ENCODE results near the gene SAMD4A. TPM values are rescaled to one million over a fixed set of nuclear protein-coding genes. Genes with fewer than 3 reads are reported as not detected.

SAMD4A gene
- total and polyA plus RNA-seq, 10 donors = 2.3 to 31.0 (median 21.2) TPM

- Histone ChIP-seq H3K27ac (no peak overlapping the region), H3K27me3 (replicated peaks in 1 of 7) (no peaks in the 10 kb centered on the region), H3K4me1 (peaks cover 0 to 28% (median 10%) of the 10 kb centered on the region in 6 donors), H3K4me3 (no peak overlapping the region), H3K9me3 (no peaks in the 10 kb centered on the region), H3K36me3 (no peaks in the 10 kb centered on the region)
- no peak for DNase-seq
- intact Hi-C loops (cut with DNase I; ENCODE audit: low total_unique reads) = no loop called here
- no peak for TF ChIP-seq POLR2AphosphoS5 (IDR thresholded peaks at IDR 0.05)
- TF ChIP-seq CTCF (IDR thresholded peaks at IDR 0.05 in 8 of 11, conservative IDR thresholded peaks at IDR 0.05 in 3 of 11) = no peak
- TF ChIP-seq POLR2A (IDR thresholded peaks at IDR 0.05) = no peak
- WGBS, 5 donors = 83 to 88% (median 87%) methylated on average over 2 of the region's 2 CpGs
These were observed 98.0 kb downstream of the SAMD4A start for GRCh38 chr14:54664961-54665360.

DNA sequence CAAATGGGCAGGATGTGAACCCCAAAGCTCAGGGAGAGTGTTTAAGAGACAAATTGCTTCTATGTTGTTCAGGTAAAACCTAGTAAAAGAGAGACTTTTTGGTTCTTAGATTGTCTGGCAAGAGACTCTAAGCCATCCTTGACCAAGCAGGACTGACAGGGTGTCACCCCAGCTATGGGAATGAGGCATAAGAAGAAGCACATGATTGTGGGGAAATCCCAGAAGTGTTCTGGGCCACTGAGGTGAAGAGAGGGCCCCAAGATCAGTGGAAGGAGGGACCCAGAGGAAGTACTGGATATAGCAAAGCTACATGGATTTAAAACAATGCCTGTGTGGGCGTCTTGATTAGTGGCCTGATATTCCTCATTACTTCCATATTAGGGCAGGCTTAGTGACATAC, 99.0 kb downstream of the SAMD4A start:
- intact Hi-C loops (cut with DNase I; ENCODE audit: low total_unique reads) = no loop called here
- peaks cover 0 to 29% (median 10%) of the 10 kb centered on the region in 6 donors for H3K4me1 ChIP-seq
- DNase-seq = no peak
- TF ChIP-seq CTCF (IDR thresholded peaks at IDR 0.05 in 8 of 11, conservative IDR thresholded peaks at IDR 0.05 in 3 of 11) = no peak
- TF ChIP-seq POLR2A (IDR thresholded peaks at IDR 0.05) = no peak
- no peak for TF ChIP-seq POLR2AphosphoS5 (IDR thresholded peaks at IDR 0.05)
- no peak overlapping the region for H3K27ac ChIP-seq
- H3K27me3 ChIP-seq (replicated peaks in 1 of 7) = no peaks in the 10 kb centered on the region
- H3K36me3 ChIP-seq = no peaks in the 10 kb centered on the region
- WGBS, 5 donors = 86 to 100% (median 94%) methylated on average over 1 of the region's 1 CpG
- H3K9me3 ChIP-seq = no peaks in the 10 kb centered on the region
- H3K4me3 ChIP-seq = no peak overlapping the region

GRCh38 chr14:54667026-54667744, 100.3 kb downstream of the SAMD4A start:
- peaks cover 0 to 7% (median 0%) of the 10 kb centered on the region in 7 donors for H3K27me3 ChIP-seq (replicated peaks in 1 of 7)
- no peak overlapping the region for H3K4me3 ChIP-seq
- peaks cover 0 to 27% (median 8%) of the 10 kb centered on the region in 6 donors for H3K4me1 ChIP-seq
- H3K36me3 ChIP-seq = no peaks in the 10 kb centered on the region
- WGBS, 5 donors = 84 to 95% (median 90%) methylated on average over 4 of the region's 4 CpGs
- DNase-seq = no peak
- no peak for TF ChIP-seq CTCF (IDR thresholded peaks at IDR 0.05 in 8 of 11, conservative IDR thresholded peaks at IDR 0.05 in 3 of 11)
- no peak for TF ChIP-seq POLR2A (IDR thresholded peaks at IDR 0.05)
- TF ChIP-seq POLR2AphosphoS5 (IDR thresholded peaks at IDR 0.05) = no peak
- intact Hi-C loops (cut with DNase I; ENCODE audit: low total_unique reads) = no loop called here
- peak overlapping the region in 3 of 8 donors; percentile 19 to 50 (median 42) for H3K27ac ChIP-seq
- no peaks in the 10 kb centered on the region for H3K9me3 ChIP-seq

DNA sequence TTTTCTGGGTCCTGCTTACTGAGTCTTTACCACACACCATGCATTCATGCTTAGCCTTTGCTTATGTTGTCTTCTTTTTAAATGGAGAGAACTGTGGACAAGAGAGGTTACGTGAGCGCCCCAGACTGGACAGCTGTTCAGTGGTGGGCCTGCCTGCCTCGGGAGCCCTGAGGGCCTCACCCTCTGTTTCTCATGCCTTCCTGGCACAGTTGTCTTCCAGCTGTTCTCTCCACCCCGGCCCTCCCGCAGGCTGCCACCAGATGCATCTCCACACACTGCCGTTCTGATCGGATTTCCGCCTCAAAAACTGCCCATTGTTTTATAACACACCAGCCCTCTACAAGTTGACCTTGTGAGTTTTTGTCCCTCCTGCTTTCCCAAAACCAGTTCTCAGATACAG, 100.8 kb downstream of the SAMD4A start:
- Histone ChIP-seq H3K4me1 (peaks cover 0 to 24% (median 8%) of the 10 kb centered on the region in 6 donors), H3K4me3 (no peak overlapping the region), H3K9me3 (no peaks in the 10 kb centered on the region), H3K27ac (peak overlapping the region in 3 of 8 donors; percentile 19 to 50 (median 42)), H3K36me3 (no peaks in the 10 kb centered on the region), H3K27me3 (replicated peaks in 1 of 7) (peaks cover 0 to 7% (median 0%) of the 10 kb centered on the region in 7 donors)
- intact Hi-C loops (cut with DNase I; ENCODE audit: low total_unique reads) = no loop called here
- DNase-seq = no peak
- TF ChIP-seq POLR2AphosphoS5 (IDR thresholded peaks at IDR 0.05) (peak; percentile 12 to 47 (median 29)), CTCF (IDR thresholded peaks at IDR 0.05 in 8 of 11, conservative IDR thresholded peaks at IDR 0.05 in 3 of 11) (no peak), POLR2A (IDR thresholded peaks at IDR 0.05) (no peak)
- 79 to 93% (median 84%) methylated on average over 8 of the region's 8 CpGs for WGBS, 5 donors
